Measurements from ENCODE around the gene NCF4.

NCF4 gene

GRCh38 chr22:36921309-36922104 lies 60.7 kb downstream of the NCF4 start:
- no peak for TF ChIP-seq CTCF (IDR thresholded peaks at IDR 0.05)

GRCh38 chr22:36922105-36922608 lies 61.4 kb downstream of the NCF4 start:
- TF ChIP-seq CTCF (IDR thresholded peaks at IDR 0.05), result no peak

DNA sequence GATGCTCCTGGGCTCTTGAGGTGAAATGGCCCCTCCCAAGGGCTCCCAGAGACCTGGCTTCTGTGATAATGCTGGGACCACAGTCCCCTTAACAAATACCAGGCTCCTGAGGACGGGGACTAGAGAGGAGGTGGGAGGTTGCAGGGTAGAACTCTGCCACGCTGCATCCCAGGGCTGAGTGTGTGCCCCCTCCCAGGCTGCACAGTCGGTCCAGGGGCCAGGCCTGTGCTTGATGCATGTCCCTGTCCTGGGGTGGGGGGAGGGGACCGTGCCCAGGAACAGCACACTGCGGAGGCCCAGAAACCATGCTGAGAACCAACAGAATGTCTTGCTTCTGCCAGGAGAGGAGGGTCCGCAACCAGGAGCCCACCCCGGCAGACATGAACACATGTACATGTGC lies 61.9 kb downstream of the NCF4 start:
- no peak for TF ChIP-seq CTCF (IDR thresholded peaks at IDR 0.05)

DNA sequence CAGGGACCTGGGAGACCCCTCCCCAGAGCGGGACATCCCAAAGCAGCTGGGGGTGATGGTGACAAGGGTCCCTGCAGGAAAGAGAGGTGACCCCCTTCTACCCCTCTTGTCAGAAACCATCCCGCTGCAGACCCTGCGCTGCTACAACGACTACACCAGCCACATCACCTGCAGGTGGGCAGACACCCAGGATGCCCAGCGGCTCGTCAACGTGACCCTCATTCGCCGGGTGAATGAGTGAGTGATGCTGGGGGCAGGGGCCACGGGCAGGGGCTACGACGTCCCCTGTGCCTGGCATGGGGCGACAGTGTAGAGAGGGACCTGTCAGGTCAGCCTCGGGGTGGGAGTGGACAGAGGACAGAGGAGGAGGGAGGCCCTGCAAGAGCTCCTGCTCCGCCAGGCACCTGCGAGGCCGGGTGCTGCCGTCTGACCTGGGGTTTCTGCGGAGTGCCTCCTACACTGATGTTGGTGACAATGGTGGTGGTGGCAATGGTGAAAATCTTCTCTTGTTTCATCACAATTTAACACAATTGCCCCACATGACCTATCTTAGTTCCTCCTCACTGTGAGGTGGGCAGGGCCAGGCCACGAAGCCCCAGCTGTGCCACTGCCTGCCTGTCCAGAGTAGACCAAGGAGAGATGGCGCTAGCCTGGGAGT lies 62.5 kb downstream of the NCF4 start:
- no peak for TF ChIP-seq CTCF (IDR thresholded peaks at IDR 0.05)

- TF ChIP-seq CTCF (IDR thresholded peaks at IDR 0.05), result no peak
Observed at GRCh38 chr22:36924151-36924698, 63.4 kb downstream of the NCF4 start.

DNA sequence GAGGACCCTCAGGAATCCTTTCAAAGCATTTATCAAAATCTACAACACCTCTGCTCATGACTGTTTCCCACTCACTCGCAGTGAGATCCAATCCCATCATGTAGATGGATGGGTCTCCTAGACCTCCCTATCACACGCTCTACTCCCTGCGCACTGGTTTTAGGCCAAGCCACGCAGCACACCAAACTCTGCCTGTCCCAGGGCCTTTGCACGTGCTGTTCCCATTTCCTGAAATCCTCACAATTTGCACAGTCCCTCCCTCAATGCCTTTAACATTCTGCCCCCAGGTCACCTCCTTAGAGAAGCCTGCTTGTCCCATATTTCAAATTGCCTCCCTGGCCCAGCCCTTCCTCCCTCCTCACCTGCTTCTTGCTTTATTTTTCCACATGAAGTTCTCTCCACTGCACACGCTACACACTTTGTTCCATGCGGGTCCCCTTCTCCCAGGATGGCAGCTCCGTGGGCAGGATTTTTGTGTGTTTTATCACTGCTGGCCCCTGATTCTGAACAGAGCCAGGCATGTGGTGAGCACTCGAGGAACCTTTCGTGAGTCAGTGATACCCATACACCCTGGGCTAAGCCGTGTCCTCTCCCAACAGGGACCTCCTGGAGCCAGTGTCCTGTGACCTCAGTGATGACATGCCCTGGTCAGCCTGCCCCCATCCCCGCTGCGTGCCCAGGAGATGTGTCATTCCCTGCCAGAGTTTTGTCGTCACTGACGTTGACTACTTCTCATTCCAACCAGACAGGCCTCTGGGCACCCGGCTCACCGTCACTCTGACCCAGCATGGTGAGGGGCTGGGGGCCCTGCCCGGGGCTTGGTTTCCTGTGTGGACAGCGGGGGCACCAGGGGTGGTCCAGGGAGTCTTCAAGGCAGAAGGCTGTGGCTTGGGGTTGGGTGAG lies 64.8 kb downstream of the NCF4 start:
- TF ChIP-seq CTCF (IDR thresholded peaks at IDR 0.05), result no peak

DNA sequence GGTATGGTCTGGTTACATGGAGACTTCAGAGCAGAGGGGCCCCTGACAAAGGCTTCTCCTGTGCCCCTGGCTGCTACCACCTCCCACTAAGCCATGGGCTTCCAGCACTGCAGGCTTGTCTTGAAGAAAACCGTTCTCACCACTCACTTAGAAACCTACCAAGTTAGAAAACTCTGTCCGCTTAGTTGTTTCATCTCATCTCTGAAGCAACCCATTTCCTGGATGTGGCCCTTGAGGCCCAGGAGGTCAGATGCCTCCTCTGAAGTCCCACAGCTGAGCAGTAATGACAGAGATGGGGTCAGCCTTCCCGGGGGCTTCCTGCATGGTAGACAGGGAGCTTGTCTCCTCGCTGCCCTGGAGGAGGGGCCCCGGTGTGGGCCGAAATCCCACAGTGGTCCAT lies 65.5 kb downstream of the NCF4 start:
- TF ChIP-seq CTCF (IDR thresholded peaks at IDR 0.05), result no peak

Measured in LNCAP (cell line).